Parathyroid adenoma (tissue), 2 donors: ENCODE measurements around the gene SLC25A13.

ENCODE experiments used
- H2AFZ ChIP-seq: fragments of 300-600 bp; sonication (generic); one replicate; pipeline ENCODE4 v1.7.0; 2017; ENCODE audit warnings: antibody characterized with exemption, mild to moderate bottlenecking
- H3K27ac ChIP-seq: fragments of 300-600 bp; sonication (generic); one replicate; pipeline ENCODE4 v1.7.0; 2017
- H3K27me3 ChIP-seq: fragments of 300-600 bp; sonication (generic); one replicate; pipeline ENCODE4 v1.7.0; 2017; ENCODE audit warnings: low read length; ENCODE audit not compliant: control insufficient read depth, insufficient read depth
- H3K36me3 ChIP-seq: fragments of 300-600 bp; sonication (generic); one replicate; pipeline ENCODE4 v1.7.0; 2017; ENCODE audit warnings: low read length; ENCODE audit not compliant: control insufficient read depth, insufficient read depth
- H3K4me1 ChIP-seq: fragments of 300-600 bp; sonication (generic); one replicate; pipeline ENCODE4 v1.7.0; 2017; ENCODE audit warnings: control low read depth
- H3K4me2 ChIP-seq: fragments of 300-600 bp; sonication (generic); one replicate; pipeline ENCODE4 v1.7.0; 2017; ENCODE audit warnings: low read length
- H3K4me3 ChIP-seq: fragments of 300-600 bp; sonication (generic); one replicate; pipeline ENCODE4 v1.7.0; 2017; ENCODE audit warnings: low read depth, low read length
- H3K79me2 ChIP-seq: fragments of 300-600 bp; sonication (generic); one replicate; pipeline ENCODE4 v1.7.0; 2017; ENCODE audit warnings: control low read depth
- H3K9ac ChIP-seq: fragments of 300-600 bp; sonication (generic); one replicate; pipeline ENCODE4 v1.7.0; 2017; ENCODE audit warnings: mild to moderate bottlenecking
- H3K9me3 ChIP-seq: fragments of 300-600 bp; sonication (generic); one replicate; pipeline ENCODE4 v1.7.0; 2017; ENCODE audit warnings: low read length; ENCODE audit not compliant: control insufficient read depth
- CTCF ChIP-seq: fragments of 300-600 bp; sonication (generic); IDR thresholded peaks from one replicate; pipeline ENCODE4 v1.7.0; 2017; ENCODE audit warnings: antibody characterized with exemption, mild to moderate bottlenecking
- donor health status: primary hyperparathyroidism.

SLC25A13 gene

GRCh38 chr7:96183163-96183670, 138.7 kb downstream of the SLC25A13 start:
- no peak overlapping the region for H3K27ac ChIP-seq
- H3K4me2 ChIP-seq: no peak overlapping the region
- TF ChIP-seq CTCF: no peak
- H3K9me3 ChIP-seq: no peaks in the 10 kb centered on the region
- H3K9ac ChIP-seq: no peak overlapping the region
- H3K4me1 ChIP-seq: no peaks in the 10 kb centered on the region
- H2AFZ ChIP-seq: no peak overlapping the region
- H3K36me3 ChIP-seq: no peaks in the 10 kb centered on the region
- H3K4me3 ChIP-seq: no peak overlapping the region
- no peaks in the 10 kb centered on the region for H3K79me2 ChIP-seq
- H3K27me3 ChIP-seq: no peaks in the 10 kb centered on the region

- H3K36me3 ChIP-seq: no peaks in the 10 kb centered on the region
- H3K9ac ChIP-seq: no peak overlapping the region
- no peak for TF ChIP-seq CTCF
- no peaks in the 10 kb centered on the region for H3K79me2 ChIP-seq
- no peaks in the 10 kb centered on the region for H3K27me3 ChIP-seq
- no peaks in the 10 kb centered on the region for H3K4me1 ChIP-seq
- H3K9me3 ChIP-seq: no peaks in the 10 kb centered on the region
- H2AFZ ChIP-seq: no peak overlapping the region
- no peak overlapping the region for H3K4me2 ChIP-seq
- H3K27ac ChIP-seq: no peak overlapping the region
- no peak overlapping the region for H3K4me3 ChIP-seq
These were observed 139.3 kb downstream of the SLC25A13 start for GRCh38 chr7:96182424-96183158.

GRCh38 chr7:96181174-96181573, 140.7 kb downstream of the SLC25A13 start:
- H3K4me1 ChIP-seq: no peaks in the 10 kb centered on the region
- H2AFZ ChIP-seq: no peak overlapping the region
- no peak overlapping the region for H3K27ac ChIP-seq
- no peak overlapping the region for H3K4me3 ChIP-seq
- H3K9ac ChIP-seq: no peak overlapping the region
- H3K27me3 ChIP-seq: no peaks in the 10 kb centered on the region
- H3K9me3 ChIP-seq: no peaks in the 10 kb centered on the region
- no peak for TF ChIP-seq CTCF
- no peaks in the 10 kb centered on the region for H3K79me2 ChIP-seq
- no peaks in the 10 kb centered on the region for H3K36me3 ChIP-seq
- no peak overlapping the region for H3K4me2 ChIP-seq

- no peaks in the 10 kb centered on the region for H3K27me3 ChIP-seq
- H3K4me3 ChIP-seq: no peak overlapping the region
- H3K9me3 ChIP-seq: no peaks in the 10 kb centered on the region
- no peaks in the 10 kb centered on the region for H3K4me1 ChIP-seq
- H3K79me2 ChIP-seq: no peaks in the 10 kb centered on the region
- TF ChIP-seq CTCF: no peak
- no peak overlapping the region for H2AFZ ChIP-seq
- no peak overlapping the region for H3K27ac ChIP-seq
- no peak overlapping the region for H3K9ac ChIP-seq
- no peaks in the 10 kb centered on the region for H3K36me3 ChIP-seq
- H3K4me2 ChIP-seq: no peak overlapping the region
These were observed 142.1 kb downstream of the SLC25A13 start for GRCh38 chr7:96179837-96180236.

- Histone ChIP-seq H3K9me3 (no peaks in the 10 kb centered on the region), H3K27me3 (no peaks in the 10 kb centered on the region), H3K4me3 (no peak overlapping the region), H3K36me3 (no peaks in the 10 kb centered on the region), H3K4me1 (no peaks in the 10 kb centered on the region), H3K27ac (no peak overlapping the region), H3K79me2 (no peaks in the 10 kb centered on the region), H2AFZ (no peak overlapping the region), H3K9ac (no peak overlapping the region), H3K4me2 (no peak overlapping the region)
- no peak for TF ChIP-seq CTCF
These were observed 142.6 kb downstream of the SLC25A13 start for GRCh38 chr7:96179341-96179740.
